Endodermal cell (in vitro differentiated cells): ENCODE measurements around the gene BAX. TPM values are rescaled to one million over a fixed set of nuclear protein-coding genes. Genes with fewer than 3 reads are reported as not detected.
A peak's percentile ranks its signal among the peaks of the same experiment; 100 is the strongest.

Experiments used
- DNase-seq: peaks from one replicate; pipeline ENCODE4 v3.0.0-alpha.2; 2017
- H3K27ac ChIP-seq: 2 replicates; pipeline ENCODE4 v1.5.1; 2013; ENCODE audit warnings: mild to moderate bottlenecking, low read depth, low read length, moderate library complexity
- H3K27me3 ChIP-seq: 2 replicates; pipeline ENCODE4 v1.6.1; 2013; ENCODE audit warnings: mild to moderate bottlenecking, low read length, moderate library complexity; ENCODE audit not compliant: insufficient read depth, control insufficient read depth, poor library complexity, severe bottlenecking
- H3K36me3 ChIP-seq: 2 replicates; pipeline ENCODE4 v1.7.0; 2013; ENCODE audit warnings: mild to moderate bottlenecking, low read length, moderate library complexity; ENCODE audit not compliant: control insufficient read depth, insufficient read depth
- H3K4me1 ChIP-seq: one replicate; pipeline ENCODE4 v1.7.0; 2013; ENCODE audit warnings: low read length; ENCODE audit not compliant: control insufficient read depth, insufficient read depth
- H3K4me3 ChIP-seq: 2 replicates; pipeline ENCODE4 v1.5.1; 2013; ENCODE audit warnings: mild to moderate bottlenecking, low read length, moderate library complexity
- H3K9ac ChIP-seq: 2 replicates; pipeline ENCODE4 v1.6.1; 2013; ENCODE audit warnings: mild to moderate bottlenecking, low read length, moderate library complexity; ENCODE audit not compliant: poor library complexity, severe bottlenecking; ENCODE audit errors: extremely low read depth
- H3K9me3 ChIP-seq: 2 replicates; pipeline ENCODE4 v1.6.1; 2013; ENCODE audit warnings: mild to moderate bottlenecking, low read length, moderate library complexity; ENCODE audit not compliant: control insufficient read depth
- H3K27ac Mint-ChIP-seq: 2 replicates; pipeline ENCODE4 v1.8.0; 2020; ENCODE audit warnings: mixed read lengths
- H3K27me3 Mint-ChIP-seq: 2 replicates; pipeline ENCODE4 v1.8.0; 2021; ENCODE audit warnings: mild to moderate bottlenecking, mixed read lengths; ENCODE audit not compliant: insufficient read depth
- H3K36me3 Mint-ChIP-seq: 2 replicates; pipeline ENCODE4 v1.8.0; 2020; ENCODE audit warnings: low read depth, mixed read lengths
- H3K4me1 Mint-ChIP-seq: 2 replicates; pipeline ENCODE4 v1.8.0; 2020; ENCODE audit warnings: mixed read lengths
- H3K4me3 Mint-ChIP-seq: 2 replicates; pipeline ENCODE4 v1.8.0; 2020; ENCODE audit warnings: mild to moderate bottlenecking, moderate library complexity, mixed read lengths
- H3K9me3 Mint-ChIP-seq: 2 replicates; pipeline ENCODE4 v1.8.0; 2020; ENCODE audit warnings: mild to moderate bottlenecking, mixed read lengths
- CTCF ChIP-seq: fragments of 200-600 bp; sonication (generic); conservative IDR thresholded peaks from 2 replicates; pipeline ENCODE4 v1.5.0; 2021; ENCODE audit warnings: antibody characterized with exemption, mild to moderate bottlenecking
- WGBS, 2 experiments: methylation state at CpG; one replicate each; pipeline versions ENCODE4 v1.1.5 to v1.1.7; 2013; ENCODE audit warnings: missing lambda C conversion rate in 2 of 2, mixed read lengths in 1 of 2; ENCODE audit not compliant: insufficient coverage in 1 of 2, insufficient read length in 1 of 2; 5-methylcytosine and 5-hydroxymethylcytosine counted together
- total RNA-seq, 2 donors: library from RNA; stranded (reverse); fragmentation: NEBNext Ultra II Directional in 1 of 2; extraction: Animal tissue kit (Norgen Biotek cat#: 25700) in 1 of 2; gene quantifications; 2 replicates in 1 of 2; 3 replicates in 1 of 2; pipeline ENCODE4 v1.2.1, GENCODE V29; 2021

BAX gene
- total RNA-seq, 2 donors from 2014 or later: 172 to 184 TPM

GRCh38 chr19:48969276-48970138, 14.8 kb downstream of the BAX start:
- no peak overlapping the region for H3K4me3 Mint-ChIP-seq
- no peaks in the 10 kb centered on the region for H3K9me3 ChIP-seq
- H3K27me3 ChIP-seq: no peaks in the 10 kb centered on the region
- H3K36me3 Mint-ChIP-seq: peaks cover 66% of the 10 kb centered on the region
- H3K4me1 Mint-ChIP-seq: peaks cover 4% of the 10 kb centered on the region
- H3K27ac ChIP-seq: no peak overlapping the region
- H3K4me1 ChIP-seq: no peaks in the 10 kb centered on the region
- TF ChIP-seq CTCF: no peak
- no peak overlapping the region for H3K4me3 ChIP-seq
- H3K27me3 Mint-ChIP-seq: peaks cover 2% of the 10 kb centered on the region
- no peak overlapping the region for H3K27ac Mint-ChIP-seq
- WGBS, 2 experiments: 96 to 98% methylated on average over 31 to 45 of the region's 45 CpGs
- no peaks in the 10 kb centered on the region for H3K9me3 Mint-ChIP-seq
- DNase-seq: peak; percentile 63
- H3K36me3 ChIP-seq: peaks cover 67% of the 10 kb centered on the region
- no peak overlapping the region for H3K9ac ChIP-seq

DNA sequence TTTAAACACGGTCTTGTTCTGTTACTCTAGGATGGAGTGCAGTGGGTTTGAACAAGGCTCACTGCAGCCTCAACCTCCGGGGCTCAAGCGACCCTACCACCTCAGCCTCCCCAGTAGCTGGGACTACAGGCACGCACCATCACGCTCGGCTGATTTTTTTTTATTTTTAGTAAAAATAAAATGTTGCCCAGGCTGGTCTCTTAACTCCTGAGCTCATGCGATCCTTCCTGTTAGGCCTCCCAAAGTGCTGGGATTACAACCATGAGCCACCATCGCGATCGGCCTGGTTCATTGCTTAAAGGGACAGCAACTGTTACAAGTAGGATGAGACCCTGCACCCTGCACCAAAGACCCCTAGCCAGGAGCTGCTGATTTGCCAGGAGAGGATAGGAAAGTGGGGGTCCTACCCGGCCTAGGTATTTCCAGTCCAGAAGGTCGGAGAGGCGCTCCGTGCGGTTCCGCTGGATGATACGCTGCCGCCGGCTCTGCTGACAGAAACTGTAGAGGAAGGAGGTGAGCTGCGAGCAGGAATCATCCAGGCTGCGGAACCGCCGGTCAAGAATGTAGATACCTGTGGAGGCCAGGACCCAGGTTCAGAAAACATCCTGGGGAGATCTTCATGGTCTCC, 15.6 kb downstream of the BAX start:
- TF ChIP-seq CTCF: no peak
- no peak overlapping the region for H3K4me3 Mint-ChIP-seq

DNA sequence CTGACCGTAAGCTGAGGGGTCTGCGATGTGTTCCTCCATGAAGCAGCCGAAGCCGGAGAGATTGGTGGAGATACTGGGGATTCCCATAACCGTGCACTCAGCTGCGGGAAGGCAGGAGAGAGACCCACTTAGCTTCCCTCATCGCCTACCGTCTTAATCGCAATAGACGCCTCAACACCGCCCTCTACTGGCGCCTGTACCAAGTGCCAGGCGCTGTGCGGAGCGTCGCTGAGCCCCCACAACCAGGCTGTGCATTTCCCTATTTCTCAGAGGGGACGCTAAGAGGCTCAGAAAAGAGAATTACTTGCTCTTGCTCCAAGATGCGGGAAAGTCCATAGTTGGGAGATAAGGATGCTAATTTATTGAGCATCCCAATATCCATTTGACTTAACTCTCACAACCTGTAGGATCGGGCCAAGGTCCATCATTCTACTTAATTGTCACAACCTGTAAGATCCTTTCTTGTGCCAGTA, 16.3 kb downstream of the BAX start:
- Mint-ChIP-seq H3K36me3 (peaks cover 61% of the 10 kb centered on the region), H3K4me1 (peaks cover 2% of the 10 kb centered on the region), H3K4me3 (no peak overlapping the region), H3K27me3 (no peaks in the 10 kb centered on the region), H3K27ac (peak overlapping the region; percentile 75), H3K9me3 (no peaks in the 10 kb centered on the region)
- Histone ChIP-seq H3K27me3 (no peaks in the 10 kb centered on the region), H3K4me1 (no peaks in the 10 kb centered on the region), H3K9ac (no peak overlapping the region), H3K27ac (no peak overlapping the region), H3K4me3 (no peak overlapping the region), H3K9me3 (no peaks in the 10 kb centered on the region), H3K36me3 (peaks cover 70% of the 10 kb centered on the region)
- DNase-seq: peak; percentile 96
- WGBS, 2 experiments: 34 to 60% methylated on average over 8 to 19 of the region's 19 CpGs
- peak; percentile 97 for TF ChIP-seq CTCF

More for the DNA sequence above, 15.6 kb downstream of the BAX start:
- no peaks in the 10 kb centered on the region for H3K9me3 ChIP-seq
- WGBS, 2 experiments: 94 to 99% methylated on average over 17 to 23 of the region's 23 CpGs
- Mint-ChIP-seq H3K9me3 (no peaks in the 10 kb centered on the region), H3K36me3 (peaks cover 65% of the 10 kb centered on the region), H3K27ac (no peak overlapping the region), H3K4me1 (peaks cover 2% of the 10 kb centered on the region), H3K27me3 (peaks cover 2% of the 10 kb centered on the region)
- H3K4me1 ChIP-seq: no peaks in the 10 kb centered on the region
- H3K27ac ChIP-seq: no peak overlapping the region
- peaks cover 68% of the 10 kb centered on the region for H3K36me3 ChIP-seq
- no peak for DNase-seq
- no peaks in the 10 kb centered on the region for H3K27me3 ChIP-seq
- H3K4me3 ChIP-seq: no peak overlapping the region
- no peak overlapping the region for H3K9ac ChIP-seq
